SHP77 (cell line): ENCODE results near the gene HPRT1.

Experiments used
- DNase-seq, 2 experiments: peaks; one replicate each; lab custom pipeline; 2025; lab: John Stamatoyannopoulos, UW

The HPRT1 gene

DNA sequence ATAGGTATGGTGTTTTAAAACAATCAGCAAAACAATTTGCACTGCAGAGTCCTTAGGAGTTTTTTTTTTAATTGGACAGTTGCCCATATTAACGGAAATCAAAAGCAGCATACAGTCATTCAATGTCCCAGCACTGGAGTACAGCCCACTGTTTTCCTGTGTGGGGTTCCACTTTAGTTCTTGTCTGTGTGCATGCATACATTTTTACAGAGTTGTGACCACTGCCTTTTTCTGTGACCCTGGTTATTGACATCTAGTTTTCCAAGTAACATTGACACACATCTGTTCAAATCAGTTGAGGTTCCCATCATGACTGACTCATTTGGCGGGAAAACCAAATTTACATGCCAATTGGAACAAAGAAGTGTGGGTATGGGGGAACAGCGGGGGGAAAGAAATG, 83.3 kb downstream of the HPRT1 start:
- no peak for DNase-seq

DNA sequence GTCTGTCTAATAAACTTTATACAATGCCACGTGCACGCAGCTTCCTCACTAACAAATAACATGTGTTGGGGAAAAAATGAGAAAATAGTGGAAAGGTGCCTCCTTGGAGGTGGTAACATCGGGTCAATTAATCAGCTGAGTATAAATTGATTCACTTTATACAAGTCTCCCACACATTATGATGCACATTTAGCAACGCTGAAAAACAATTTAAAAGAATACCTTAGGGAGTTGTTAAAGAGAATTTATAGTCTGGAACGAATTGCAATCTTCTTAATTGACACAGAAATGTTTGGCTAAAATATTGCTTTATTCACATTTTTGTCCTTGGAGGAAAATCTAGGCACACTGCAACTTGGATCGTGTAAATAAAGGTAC, 84.2 kb downstream of the HPRT1 start:
- DNase-seq = no peak

DNA sequence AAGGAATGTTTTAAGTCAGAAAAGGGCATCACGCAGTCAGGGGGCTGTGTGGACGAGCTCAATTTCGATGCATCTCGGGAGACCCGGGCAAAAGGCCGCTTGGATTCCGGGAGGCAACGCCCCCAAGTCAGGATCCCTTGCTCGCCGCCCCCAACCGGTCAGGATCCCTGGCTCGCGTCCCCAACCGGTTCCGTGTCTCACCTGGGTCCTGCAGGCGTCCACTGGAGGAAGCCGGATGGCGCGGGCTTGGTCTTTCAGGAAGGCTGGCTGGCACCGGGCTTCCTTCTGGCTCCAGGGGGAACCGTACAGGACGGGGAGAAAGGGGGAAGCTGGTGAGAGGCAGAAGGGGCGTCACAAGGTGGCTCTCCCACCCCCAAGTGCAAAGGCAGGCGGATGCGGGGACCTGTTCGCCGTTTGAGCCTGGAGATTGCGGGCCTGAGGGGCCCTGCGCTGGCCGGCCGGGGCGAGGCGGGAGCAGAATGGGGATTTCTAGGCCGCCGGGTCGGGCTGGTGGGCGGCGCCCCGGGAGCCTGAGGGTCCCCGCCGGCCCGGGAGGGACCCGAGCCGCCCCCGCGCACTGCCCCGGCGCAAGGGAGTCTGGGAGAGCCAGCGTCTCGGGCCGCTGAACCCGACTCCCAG, 84.7 kb downstream of the HPRT1 start:
- DNase-seq = no peak

DNA sequence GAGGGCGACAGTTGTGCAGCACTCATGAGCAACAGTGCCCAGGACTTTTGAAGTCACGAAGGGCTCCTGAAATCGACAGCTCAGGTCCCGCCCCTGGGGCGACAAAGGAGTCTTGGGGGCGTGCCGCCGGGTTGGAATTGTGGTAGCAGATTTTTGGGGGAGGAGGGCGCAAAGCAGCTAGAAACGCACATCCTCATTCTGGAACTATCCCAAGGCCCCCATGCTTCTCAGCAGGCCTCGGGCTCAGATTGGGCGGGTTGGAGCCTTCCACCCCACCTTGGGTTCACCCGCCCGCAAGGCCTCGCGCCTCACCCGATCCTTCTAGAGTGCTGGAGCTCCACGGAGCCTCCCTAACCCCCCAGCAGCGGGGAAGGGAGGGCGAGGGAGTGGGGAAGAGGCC, 85.5 kb downstream of the HPRT1 start:
- no peak for DNase-seq

DNA sequence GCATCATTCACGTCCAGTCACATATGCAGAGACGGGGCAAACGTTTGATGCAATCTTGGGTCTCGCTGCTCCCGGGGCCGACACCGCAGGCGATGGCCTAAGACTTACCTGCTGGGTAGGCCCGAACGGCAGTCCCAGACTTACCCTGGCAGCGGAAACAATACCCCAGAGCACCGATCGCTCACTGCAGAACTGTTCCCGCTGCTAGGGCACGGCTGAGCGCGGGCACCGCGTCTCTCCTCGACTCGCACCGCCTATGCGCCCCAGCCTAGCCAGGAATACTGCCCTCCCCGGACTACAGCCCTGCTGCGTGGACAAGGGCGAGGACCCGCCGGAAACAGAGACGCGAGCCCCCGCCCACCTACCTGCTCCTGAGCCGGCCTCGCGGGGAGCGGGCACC, 86.2 kb downstream of the HPRT1 start:
- DNase-seq = no peak

DNA sequence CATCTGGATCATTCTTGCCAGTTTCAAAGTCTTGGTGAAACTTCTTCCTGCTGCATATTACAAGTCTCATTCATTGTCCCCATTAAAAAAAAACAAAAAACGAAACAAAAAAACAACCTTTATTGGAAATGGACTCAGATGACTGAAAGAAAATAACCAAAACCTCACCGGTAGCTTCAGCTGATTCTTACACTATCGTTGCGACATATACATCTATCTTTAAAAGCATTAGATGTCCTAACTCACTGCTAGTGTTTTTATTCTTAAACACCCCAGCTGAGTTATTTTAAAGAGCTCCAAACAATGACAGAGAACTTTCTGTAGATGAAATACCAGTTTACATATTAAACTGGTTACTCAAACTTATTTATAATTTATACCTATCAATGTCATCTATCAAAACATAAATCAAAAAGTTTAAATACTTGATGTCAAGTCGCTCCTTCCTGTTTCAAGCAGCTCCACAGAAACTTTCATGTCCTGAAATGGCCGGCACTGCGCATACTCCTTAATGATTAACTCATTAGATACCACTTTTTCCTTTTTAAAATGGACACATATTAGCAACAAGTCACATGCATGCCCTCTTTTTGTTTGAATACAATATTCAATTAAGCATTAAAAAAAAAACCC, 87.2 kb downstream of the HPRT1 start:
- DNase-seq = no peak

DNA sequence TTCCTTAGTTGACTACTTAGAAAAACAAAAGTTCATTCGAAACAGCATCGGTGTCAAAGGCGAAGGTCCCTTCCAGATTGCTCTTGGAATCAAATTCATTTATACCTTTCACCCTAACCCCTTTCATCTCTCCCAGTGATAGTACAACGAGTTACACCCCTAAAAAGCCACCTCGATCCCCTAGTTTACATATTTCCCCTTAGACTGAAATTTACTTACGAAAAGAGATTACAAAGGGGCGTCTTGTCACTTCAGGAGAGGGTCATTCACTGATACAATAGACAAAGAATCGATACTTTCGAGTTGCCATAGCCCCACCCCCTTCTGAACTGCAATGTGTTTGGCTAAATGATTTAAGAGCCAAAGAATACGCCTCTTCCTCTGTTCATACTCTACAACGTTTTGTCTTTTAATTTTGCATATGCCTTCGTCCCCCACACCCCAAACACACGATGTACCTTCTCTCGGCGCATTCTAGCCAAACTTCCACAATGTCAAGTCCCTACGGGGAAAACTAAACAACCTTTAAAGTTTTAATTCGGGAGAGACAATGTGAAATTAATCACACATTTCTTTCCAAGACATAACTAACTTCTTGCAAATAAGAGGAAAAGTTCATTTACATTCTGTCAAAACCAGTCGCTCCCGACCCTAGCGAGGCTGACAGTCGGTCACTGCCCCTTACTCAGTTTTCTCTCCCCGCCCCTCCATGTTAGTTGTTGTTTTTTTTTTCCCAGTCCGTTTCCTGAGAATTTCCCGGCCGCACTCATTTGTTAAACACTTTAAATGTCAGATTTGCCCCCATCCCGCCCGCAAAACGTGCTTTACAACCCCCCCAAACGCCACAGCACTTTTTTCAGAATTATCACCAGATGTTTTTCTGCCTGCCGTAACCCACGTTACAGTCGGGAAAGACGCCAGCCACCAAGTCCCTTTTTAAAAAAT, 88.6 kb downstream of the HPRT1 start:
- no peak for DNase-seq
